Type B pancreatic cell (in vitro differentiated cells): ENCODE results near the gene CHAD. TPM values are rescaled to one million over a fixed set of nuclear protein-coding genes. Genes with fewer than 3 reads are reported as not detected.

Source experiments
- DNase-seq: peaks from one replicate; pipeline ENCODE4 v3.0.0; 2021; ENCODE audit warnings: mixed read lengths; ENCODE audit not compliant: unreplicated experiment; ENCODE audit errors: extremely low spot score
- H3K27ac Mint-ChIP-seq: 2 replicates; pipeline ENCODE4 v1.8.0; 2021; ENCODE audit warnings: mild to moderate bottlenecking, mixed read lengths
- H3K27me3 Mint-ChIP-seq: 2 replicates; pipeline ENCODE4 v1.8.0; 2021; ENCODE audit warnings: mixed read lengths
- H3K36me3 Mint-ChIP-seq: 2 replicates; pipeline ENCODE4 v1.8.0; 2021; ENCODE audit warnings: mixed read lengths
- H3K4me1 Mint-ChIP-seq: one replicate; pipeline ENCODE4 v1.8.0; 2021; ENCODE audit warnings: mixed read lengths; ENCODE audit not compliant: unreplicated experiment
- H3K4me3 Mint-ChIP-seq: 2 replicates; pipeline ENCODE4 v1.8.0; 2021; ENCODE audit warnings: mild to moderate bottlenecking, mixed read lengths
- H3K9me3 Mint-ChIP-seq: 2 replicates; pipeline ENCODE4 v1.8.0; 2021; ENCODE audit warnings: mixed read lengths
- total RNA-seq: library from RNA; stranded (reverse); gene quantifications from 2 replicates; pipeline ENCODE4 v1.2.1, GENCODE V29; 2021; ENCODE audit warnings: low replicate concordance
- TF ChIP-seq, protein P1 (sequence below): fragments of 200-600 bp; sonication (generic); conservative IDR thresholded peaks from 2 replicates; pipeline ENCODE4 v1.5.0; 2021; ENCODE audit warnings: antibody characterized with exemption, mild to moderate bottlenecking

CHAD gene
- total RNA-seq, 1 donor from 2014 or later = not detected

DNA sequence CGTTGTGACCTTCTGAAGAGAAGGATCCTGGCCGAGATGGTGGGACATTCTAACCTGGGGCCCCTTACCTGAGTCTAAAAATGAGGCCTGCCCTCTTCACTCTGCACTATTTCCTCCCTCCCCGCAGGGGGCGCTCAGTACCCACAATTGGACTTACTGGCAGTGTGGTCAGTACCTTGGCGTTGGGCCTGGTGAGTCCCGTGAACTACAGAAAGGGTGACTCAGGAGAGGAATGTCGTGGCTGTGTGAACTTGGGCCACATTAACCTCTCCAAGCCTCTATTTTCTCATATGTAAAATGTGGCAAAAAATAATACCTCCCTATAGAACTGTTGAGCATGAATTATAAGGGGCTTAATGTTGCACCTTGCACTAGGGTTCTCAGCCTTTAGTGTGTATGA, 13.8 kb upstream of the CHAD start:
- Mint-ChIP-seq H3K27ac (peak overlapping the region; percentile 50), H3K4me1 (peaks cover 14% of the 10 kb centered on the region), H3K9me3 (no peaks in the 10 kb centered on the region), H3K36me3 (peaks cover 7% of the 10 kb centered on the region), H3K27me3 (peaks cover 5% of the 10 kb centered on the region), H3K4me3 (no peak overlapping the region)
- DNase-seq = peak; percentile 84
- TF ChIP-seq, protein P1, sequence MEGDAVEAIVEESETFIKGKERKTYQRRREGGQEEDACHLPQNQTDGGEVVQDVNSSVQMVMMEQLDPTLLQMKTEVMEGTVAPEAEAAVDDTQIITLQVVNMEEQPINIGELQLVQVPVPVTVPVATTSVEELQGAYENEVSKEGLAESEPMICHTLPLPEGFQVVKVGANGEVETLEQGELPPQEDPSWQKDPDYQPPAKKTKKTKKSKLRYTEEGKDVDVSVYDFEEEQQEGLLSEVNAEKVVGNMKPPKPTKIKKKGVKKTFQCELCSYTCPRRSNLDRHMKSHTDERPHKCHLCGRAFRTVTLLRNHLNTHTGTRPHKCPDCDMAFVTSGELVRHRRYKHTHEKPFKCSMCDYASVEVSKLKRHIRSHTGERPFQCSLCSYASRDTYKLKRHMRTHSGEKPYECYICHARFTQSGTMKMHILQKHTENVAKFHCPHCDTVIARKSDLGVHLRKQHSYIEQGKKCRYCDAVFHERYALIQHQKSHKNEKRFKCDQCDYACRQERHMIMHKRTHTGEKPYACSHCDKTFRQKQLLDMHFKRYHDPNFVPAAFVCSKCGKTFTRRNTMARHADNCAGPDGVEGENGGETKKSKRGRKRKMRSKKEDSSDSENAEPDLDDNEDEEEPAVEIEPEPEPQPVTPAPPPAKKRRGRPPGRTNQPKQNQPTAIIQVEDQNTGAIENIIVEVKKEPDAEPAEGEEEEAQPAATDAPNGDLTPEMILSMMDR = peak; percentile 89

DNA sequence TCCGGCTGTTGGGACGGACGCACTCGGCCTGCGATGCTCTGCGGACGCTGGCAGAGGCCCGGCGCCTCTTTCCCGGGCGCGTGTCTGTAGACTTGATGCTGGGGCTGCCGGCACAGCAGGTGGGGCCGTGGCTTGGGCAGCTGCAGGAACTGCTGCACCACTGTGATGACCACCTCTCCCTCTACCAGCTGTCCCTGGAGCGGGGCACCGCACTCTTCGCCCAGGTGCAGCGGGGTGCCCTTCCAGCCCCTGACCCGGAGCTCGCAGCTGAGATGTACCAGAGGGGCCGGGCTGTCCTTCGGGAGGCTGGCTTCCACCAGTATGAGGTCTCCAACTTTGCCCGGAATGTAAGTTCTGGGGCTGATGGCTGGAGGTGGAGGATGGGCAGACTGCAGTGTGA, 13.4 kb upstream of the CHAD start:
- peaks cover 7% of the 10 kb centered on the region for H3K36me3 Mint-ChIP-seq
- no peak overlapping the region for H3K27ac Mint-ChIP-seq
- no peak for DNase-seq
- H3K4me3 Mint-ChIP-seq = no peak overlapping the region
- H3K9me3 Mint-ChIP-seq = no peaks in the 10 kb centered on the region
- peaks cover 5% of the 10 kb centered on the region for H3K27me3 Mint-ChIP-seq
- H3K4me1 Mint-ChIP-seq = peaks cover 14% of the 10 kb centered on the region
- TF ChIP-seq, protein P1 = no peak

DNA sequence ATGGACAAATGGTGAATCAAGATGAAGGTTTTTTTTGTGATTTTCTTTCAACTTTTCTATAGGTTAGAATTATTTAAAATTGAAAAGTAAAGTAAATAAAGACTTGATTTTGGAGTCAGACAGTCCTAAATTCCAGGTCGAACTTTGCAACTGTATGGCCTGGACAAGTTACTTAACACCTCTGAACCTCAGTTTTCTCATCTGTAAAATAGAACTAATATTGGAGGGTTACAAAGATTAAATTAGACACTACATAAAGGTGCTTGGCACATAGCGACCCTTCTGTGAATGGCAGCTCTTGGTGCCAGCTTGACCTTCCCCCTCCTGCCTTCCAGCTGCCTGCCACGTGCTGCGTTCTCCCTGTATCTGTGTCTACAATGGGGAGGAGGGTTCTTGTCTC, 13.0 kb upstream of the CHAD start:
- no peaks in the 10 kb centered on the region for H3K9me3 Mint-ChIP-seq
- no peak for DNase-seq
- H3K36me3 Mint-ChIP-seq = peaks cover 7% of the 10 kb centered on the region
- peaks cover 14% of the 10 kb centered on the region for H3K4me1 Mint-ChIP-seq
- no peak overlapping the region for H3K27ac Mint-ChIP-seq
- TF ChIP-seq, protein P1 = no peak
- peaks cover 5% of the 10 kb centered on the region for H3K27me3 Mint-ChIP-seq
- H3K4me3 Mint-ChIP-seq = no peak overlapping the region

DNA sequence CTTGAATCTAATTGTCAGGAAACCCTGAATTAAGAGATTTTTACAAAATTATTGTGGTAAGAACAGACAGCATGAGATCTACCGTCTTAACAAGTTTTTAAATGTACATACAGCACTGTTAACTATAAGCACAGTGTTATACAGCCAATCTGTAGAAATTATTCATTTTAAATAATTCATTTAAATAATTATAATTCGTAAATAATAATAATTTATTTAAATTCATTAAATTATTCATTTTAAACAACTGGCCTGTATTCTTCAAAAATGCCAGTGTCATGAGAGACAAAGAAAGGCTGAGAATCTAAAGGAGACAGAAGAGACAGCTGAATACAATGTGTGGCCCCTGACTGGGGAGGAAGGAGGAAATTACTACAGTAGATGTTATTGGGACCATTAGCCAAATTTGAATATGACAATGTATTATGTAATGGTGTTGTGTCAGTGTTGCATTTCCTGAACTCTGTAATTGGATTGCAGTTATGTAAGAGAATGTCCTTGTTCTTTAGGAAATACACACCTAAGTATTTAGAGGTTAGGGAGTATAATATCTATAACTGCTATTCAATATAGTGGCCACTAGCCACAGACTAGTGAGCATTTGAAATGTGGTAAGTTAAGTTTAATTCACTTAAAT, 12.3 kb upstream of the CHAD start:
- Mint-ChIP-seq H3K4me1 (peaks cover 14% of the 10 kb centered on the region), H3K4me3 (peak overlapping the region; percentile 34), H3K9me3 (no peaks in the 10 kb centered on the region), H3K27me3 (peaks cover 10% of the 10 kb centered on the region), H3K27ac (no peak overlapping the region), H3K36me3 (peaks cover 7% of the 10 kb centered on the region)
- TF ChIP-seq, protein P1 = no peak
- no peak for DNase-seq

- peak overlapping the region; percentile 91 for H3K4me3 Mint-ChIP-seq
- DNase-seq = no peak
- peaks cover 10% of the 10 kb centered on the region for H3K27me3 Mint-ChIP-seq
- H3K27ac Mint-ChIP-seq = no peak overlapping the region
- H3K36me3 Mint-ChIP-seq = peaks cover 4% of the 10 kb centered on the region
- H3K4me1 Mint-ChIP-seq = peaks cover 14% of the 10 kb centered on the region
- TF ChIP-seq, protein P1 = no peak
- H3K9me3 Mint-ChIP-seq = no peaks in the 10 kb centered on the region
These were observed 11.6 kb upstream of the CHAD start for GRCh38 chr17:50480142-50480764.
